HG03442 (cell line): ENCODE data around the gene GNPAT.

Experiments used
- ATAC-seq: cut with Tn5 transposase; IDR thresholded peaks from one replicate; pipeline ENCODE4 v1.9.1; 2021; ENCODE audit warnings: mild to moderate bottlenecking, moderate library complexity; ENCODE audit not compliant: unreplicated experiment

GNPAT gene

GRCh38 chr1:231241750-231242149 is 738 bp downstream of the GNPAT start:
- ATAC-seq = no peak

- ATAC-seq = no peak
Measured at GRCh38 chr1:231242516-231243198, 1.6 kb downstream of the GNPAT start.

GRCh38 chr1:231248778-231249177 is 7.8 kb downstream of the GNPAT start:
- ATAC-seq = no peak

GRCh38 chr1:231252336-231252735 is 11.3 kb downstream of the GNPAT start:
- ATAC-seq = no peak

- ATAC-seq = no peak
Measured at GRCh38 chr1:231260351-231260750, 19.3 kb downstream of the GNPAT start.

- no peak for ATAC-seq
Measured at GRCh38 chr1:231264642-231265041, 23.6 kb downstream of the GNPAT start.

- ATAC-seq = no peak
Measured at GRCh38 chr1:231265379-231265778, 24.4 kb downstream of the GNPAT start.

GRCh38 chr1:231266811-231267322 is 25.9 kb downstream of the GNPAT start:
- ATAC-seq = no peak

GRCh38 chr1:231272173-231272572 is 31.2 kb downstream of the GNPAT start:
- no peak for ATAC-seq

GRCh38 chr1:231272880-231273279 is 31.9 kb downstream of the GNPAT start:
- ATAC-seq = no peak

- no peak for ATAC-seq
Measured at GRCh38 chr1:231274119-231274825, 33.3 kb downstream of the GNPAT start.

- ATAC-seq = no peak
Measured at GRCh38 chr1:231278100-231278790, 37.2 kb downstream of the GNPAT start.

GRCh38 chr1:231279081-231279480 is 38.1 kb downstream of the GNPAT start:
- no peak for ATAC-seq

- no peak for ATAC-seq
Measured at GRCh38 chr1:231279683-231280082, 38.7 kb downstream of the GNPAT start.

GRCh38 chr1:231284441-231284840 is 43.4 kb downstream of the GNPAT start:
- ATAC-seq = no peak

GRCh38 chr1:231286603-231287002 is 45.6 kb downstream of the GNPAT start:
- ATAC-seq = no peak

- ATAC-seq = no peak
Measured at GRCh38 chr1:231295938-231296337, 54.9 kb downstream of the GNPAT start.

GRCh38 chr1:231301990-231302389 is 61.0 kb downstream of the GNPAT start:
- no peak for ATAC-seq

GRCh38 chr1:231310391-231310934 is 69.5 kb downstream of the GNPAT start:
- ATAC-seq = no peak

GRCh38 chr1:231311720-231312431 is 70.9 kb downstream of the GNPAT start:
- ATAC-seq = no peak

GRCh38 chr1:231312432-231312788 is 71.4 kb downstream of the GNPAT start:
- ATAC-seq = no peak
